Fibroblast of skin of abdomen (primary cell): Measurements from ENCODE around the gene CNPY2. TPM values are rescaled to one million over a fixed set of nuclear protein-coding genes. Genes with fewer than 3 reads are reported as not detected.
A peak's percentile ranks its signal among the peaks of the same experiment; 100 is the strongest.
"Not testable (repeated sequence)": the region's sequence is repeated elsewhere in the genome, so short reads cannot be mapped to it uniquely, and the experiment has no call there.

Experiments used
- DNase-seq: peaks from one replicate; pipeline ENCODE4 v3.0.0-alpha.2; 2013
- polyA plus RNA-seq, 2 experiments: library from polyadenylated mRNA; unstranded; fragments of 120-200 nt; gene quantifications; one replicate each; pipeline ENCODE4 v1.2.1, GENCODE V29; 2013; ENCODE audit not compliant: insufficient read length in 2 of 2

CNPY2 gene
- 83.0 TPM for polyA plus RNA-seq (2013, experiment 1 of 2; ENCODE audit: insufficient read length)
- 93.5 TPM for polyA plus RNA-seq (2013, experiment 2 of 2; ENCODE audit: insufficient read length)

- peak; percentile 97 for DNase-seq
Observed at GRCh38 chr12:56315622-56316473, at the start of gene CNPY2. Gene CNPY2, minus strand, starts transcription at chr12:56315988. Its CDS starts 771 bp downstream, at chr12:56315217.

GRCh38 chr12:56362130-56363059 lies 46.6 kb upstream of the CNPY2 start, which contains the start of gene APOF:
Gene APOF, minus strand, starts transcription at chr12:56362857. Its CDS starts 112 bp downstream, at chr12:56362745.
- no peak for DNase-seq

GRCh38 chr12:56361487-56362129 lies 45.8 kb upstream of the CNPY2 start:
- no peak for DNase-seq

- DNase-seq, result peak; percentile 100
Observed at GRCh38 chr12:56359851-56360767, 44.3 kb upstream of the CNPY2 start, which contains the start of gene STAT2. Gene STAT2, minus strand, starts transcription at chr12:56360107. Its CDS starts 3,536 bp downstream, at chr12:56356571.

GRCh38 chr12:56358836-56359532 lies 43.2 kb upstream of the CNPY2 start:
- peak; percentile 80 for DNase-seq

- DNase-seq, result no peak
Observed at GRCh38 chr12:56351325-56351724, 35.5 kb upstream of the CNPY2 start.

GRCh38 chr12:56350662-56351061 lies 34.9 kb upstream of the CNPY2 start:
- DNase-seq, result no peak

- no peak for DNase-seq
Observed at GRCh38 chr12:56348776-56349175, 33.0 kb upstream of the CNPY2 start.

- DNase-seq, result not testable (repeated sequence)
Observed at GRCh38 chr12:56347255-56347654, 31.5 kb upstream of the CNPY2 start.

GRCh38 chr12:56346675-56347074 lies 30.9 kb upstream of the CNPY2 start:
- DNase-seq, result no peak

- DNase-seq, result not testable (repeated sequence)
Observed at GRCh38 chr12:56342290-56342689, 26.5 kb upstream of the CNPY2 start.

GRCh38 chr12:56341616-56342015 lies 25.8 kb upstream of the CNPY2 start:
- DNase-seq, result no peak

GRCh38 chr12:56339158-56339422 lies 23.3 kb upstream of the CNPY2 start:
- DNase-seq, result no peak

GRCh38 chr12:56338308-56339157 lies 22.7 kb upstream of the CNPY2 start, which contains the start of gene IL23A:
Gene IL23A, plus strand, starts transcription at chr12:56338884. Its CDS starts 161 bp downstream, at chr12:56339045.
- DNase-seq, result no peak

GRCh38 chr12:56337753-56338251 lies 22.0 kb upstream of the CNPY2 start:
- no peak for DNase-seq

GRCh38 chr12:56336361-56337167 lies 20.8 kb upstream of the CNPY2 start:
- no peak for DNase-seq

- DNase-seq, result not testable (repeated sequence)
Observed at GRCh38 chr12:56335527-56335926, 19.7 kb upstream of the CNPY2 start.

GRCh38 chr12:56334490-56334793 lies 18.7 kb upstream of the CNPY2 start:
- no peak for DNase-seq
